ENCODE results near the gene ANKLE2.

DNA sequence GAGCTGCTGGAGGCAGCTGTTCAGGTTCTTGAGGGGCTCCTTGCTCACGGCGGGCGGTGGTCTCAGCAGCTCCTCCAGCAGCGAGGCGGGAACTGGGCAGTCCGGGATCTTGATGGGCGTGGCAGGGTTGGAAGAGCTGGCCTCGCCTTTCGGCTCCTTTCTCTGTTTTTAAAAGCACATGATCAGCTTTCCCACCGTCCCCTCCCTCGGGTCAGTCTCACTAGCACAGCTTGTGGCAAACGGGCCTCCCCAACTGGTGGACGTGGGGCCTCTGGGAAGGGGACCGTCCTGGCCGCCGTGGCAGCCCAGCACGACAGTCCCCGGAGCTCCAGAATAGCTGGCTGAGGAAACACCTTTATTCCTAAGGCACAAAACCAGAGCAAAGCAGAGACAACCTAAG lies 12.5 kb upstream of the ANKLE2 start:
- TF ChIP-seq POLR2A (IDR thresholded peaks at IDR 0.05) (no peak), CTCF (IDR thresholded peaks at IDR 0.05) (no peak)
